Coronary artery (tissue), 2 donors: Measurements from ENCODE around the gene RAP1GAP.

Experiments
- DNase-seq: peaks from one replicate; pipeline ENCODE4 v3.0.0-alpha.2; 2017; ENCODE audit warnings: low spot score
- H3K27ac ChIP-seq, 2 donors: fragments of 200-600 bp; sonication (generic); one replicate each; pipeline ENCODE4 v1.5.1; 2016 to 2019
- H3K4me3 ChIP-seq: fragments of 200-600 bp; sonication (generic); 2 replicates; pipeline ENCODE4 v1.5.1; 2016; ENCODE audit warnings: mild to moderate bottlenecking, moderate library complexity
- CTCF ChIP-seq: fragments of 200-600 bp; sonication (generic); IDR thresholded peaks from one replicate; pipeline ENCODE4 v1.5.1; 2019; ENCODE audit warnings: antibody characterized with exemption

RAP1GAP gene

GRCh38 chr1:21623410-21623961 is 45.7 kb downstream of the RAP1GAP start:
- no peak for TF ChIP-seq CTCF
- H3K27ac ChIP-seq: no peak overlapping the region

GRCh38 chr1:21622466-21623315 is 46.5 kb downstream of the RAP1GAP start:
- DNase-seq: no peak
- no peak for TF ChIP-seq CTCF
- Histone ChIP-seq H3K27ac (no peak overlapping the region), H3K4me3 (peak overlapping the region; percentile 59)

More at GRCh38 chr1:21623410-21623961, 45.7 kb downstream of the RAP1GAP start:
- no peak overlapping the region for H3K4me3 ChIP-seq
- DNase-seq: no peak

- no peak for DNase-seq
- Histone ChIP-seq H3K27ac (no peak overlapping the region), H3K4me3 (peak overlapping the region; percentile 59)
- no peak for TF ChIP-seq CTCF
Observed at GRCh38 chr1:21621761-21622436, 47.3 kb downstream of the RAP1GAP start.

DNA sequence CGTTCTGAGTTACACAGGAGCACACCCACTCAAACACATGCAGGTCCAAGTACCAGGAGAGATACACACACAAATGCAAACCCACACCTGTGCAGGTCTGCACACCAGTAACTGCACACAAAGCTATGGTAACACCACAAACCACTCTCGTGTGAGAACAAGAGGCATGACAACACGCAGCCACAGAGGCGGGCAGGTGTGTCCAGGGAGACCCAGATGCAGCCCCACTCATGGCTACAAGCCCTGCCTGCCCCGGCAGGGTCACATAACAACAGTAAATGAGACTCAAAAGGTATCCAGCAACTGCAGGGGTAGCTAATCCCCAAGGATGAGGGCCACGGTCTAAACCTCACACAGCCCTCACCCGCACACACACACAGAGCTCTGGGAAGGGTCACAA is 48.1 kb downstream of the RAP1GAP start:
- Histone ChIP-seq H3K27ac (no peak overlapping the region), H3K4me3 (no peak overlapping the region)
- no peak for DNase-seq
- no peak for TF ChIP-seq CTCF

DNA sequence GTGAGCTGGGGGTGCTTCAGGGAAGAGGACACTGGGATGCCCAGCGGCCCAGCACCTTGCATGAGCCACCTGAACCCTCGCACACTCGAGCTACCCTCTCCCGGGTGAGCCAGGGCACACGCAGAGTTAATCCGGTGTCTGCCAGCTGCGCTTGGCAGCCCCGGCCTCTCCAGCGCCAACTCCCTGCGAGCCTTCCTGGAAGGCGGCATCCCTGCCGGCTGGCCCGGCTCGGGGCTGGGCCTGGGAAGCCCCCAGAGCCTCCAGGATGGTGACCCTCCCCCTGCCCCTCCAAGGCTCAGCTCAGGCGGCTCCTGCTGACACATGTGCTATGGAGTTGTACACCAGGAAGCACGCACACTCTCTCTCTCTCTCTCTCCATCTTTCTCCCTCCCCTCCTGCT is 48.7 kb downstream of the RAP1GAP start:
- H3K27ac ChIP-seq: no peak overlapping the region
- TF ChIP-seq CTCF: no peak
- H3K4me3 ChIP-seq: no peak overlapping the region
- no peak for DNase-seq

GRCh38 chr1:21620011-21620410 is 49.1 kb downstream of the RAP1GAP start:
- no peak overlapping the region for H3K4me3 ChIP-seq
- H3K27ac ChIP-seq: no peak overlapping the region
- DNase-seq: no peak

More at GRCh38 chr1:21620011-21620410, 49.1 kb downstream of the RAP1GAP start:
- no peak for TF ChIP-seq CTCF
